ENCODE data around the gene PA2G4.
"Not testable (repeated sequence)": the region's sequence is repeated elsewhere in the genome, so short reads cannot be mapped to it uniquely, and the experiment has no call there.

The PA2G4 gene

DNA sequence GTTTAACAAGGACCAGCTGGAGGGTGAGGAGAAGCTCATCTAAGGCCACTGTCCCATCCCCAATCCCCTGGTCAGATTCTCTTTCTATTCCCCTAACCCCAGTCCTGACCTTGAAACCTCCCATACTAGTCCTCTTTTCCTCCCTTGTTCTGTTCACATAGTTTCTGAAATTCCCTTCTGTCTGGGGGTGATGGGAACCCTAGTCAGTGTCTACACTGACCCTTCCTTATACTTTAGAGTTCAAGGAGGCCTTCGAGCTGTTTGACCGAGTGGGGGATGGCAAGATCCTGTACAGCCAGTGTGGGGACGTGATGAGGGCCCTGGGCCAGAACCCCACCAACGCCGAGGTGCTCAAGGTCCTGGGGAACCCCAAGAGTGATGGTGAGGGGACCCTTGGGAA, 50.5 kb downstream of the PA2G4 start:
- no peaks in the 10 kb centered on the region for H3K27me3 ChIP-seq (replicated peaks; ENCODE audit: control insufficient read depth, insufficient read depth, low read length)
- peaks cover 4% of the 10 kb centered on the region for H3K36me3 ChIP-seq (ENCODE audit: control insufficient read depth, insufficient read depth, low read length)
- no peak for DNase-seq (ENCODE audit: extremely low read depth, insufficient read length)
- TF ChIP-seq, protein P1, sequence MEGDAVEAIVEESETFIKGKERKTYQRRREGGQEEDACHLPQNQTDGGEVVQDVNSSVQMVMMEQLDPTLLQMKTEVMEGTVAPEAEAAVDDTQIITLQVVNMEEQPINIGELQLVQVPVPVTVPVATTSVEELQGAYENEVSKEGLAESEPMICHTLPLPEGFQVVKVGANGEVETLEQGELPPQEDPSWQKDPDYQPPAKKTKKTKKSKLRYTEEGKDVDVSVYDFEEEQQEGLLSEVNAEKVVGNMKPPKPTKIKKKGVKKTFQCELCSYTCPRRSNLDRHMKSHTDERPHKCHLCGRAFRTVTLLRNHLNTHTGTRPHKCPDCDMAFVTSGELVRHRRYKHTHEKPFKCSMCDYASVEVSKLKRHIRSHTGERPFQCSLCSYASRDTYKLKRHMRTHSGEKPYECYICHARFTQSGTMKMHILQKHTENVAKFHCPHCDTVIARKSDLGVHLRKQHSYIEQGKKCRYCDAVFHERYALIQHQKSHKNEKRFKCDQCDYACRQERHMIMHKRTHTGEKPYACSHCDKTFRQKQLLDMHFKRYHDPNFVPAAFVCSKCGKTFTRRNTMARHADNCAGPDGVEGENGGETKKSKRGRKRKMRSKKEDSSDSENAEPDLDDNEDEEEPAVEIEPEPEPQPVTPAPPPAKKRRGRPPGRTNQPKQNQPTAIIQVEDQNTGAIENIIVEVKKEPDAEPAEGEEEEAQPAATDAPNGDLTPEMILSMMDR (IDR thresholded peaks at IDR 0.05; ENCODE audit: insufficient read depth, low read length, poor library complexity, severe bottlenecking): no peak
- no peak overlapping the region for H3K4me3 ChIP-seq (replicated peaks; ENCODE audit: low read depth, low read length)

DNA sequence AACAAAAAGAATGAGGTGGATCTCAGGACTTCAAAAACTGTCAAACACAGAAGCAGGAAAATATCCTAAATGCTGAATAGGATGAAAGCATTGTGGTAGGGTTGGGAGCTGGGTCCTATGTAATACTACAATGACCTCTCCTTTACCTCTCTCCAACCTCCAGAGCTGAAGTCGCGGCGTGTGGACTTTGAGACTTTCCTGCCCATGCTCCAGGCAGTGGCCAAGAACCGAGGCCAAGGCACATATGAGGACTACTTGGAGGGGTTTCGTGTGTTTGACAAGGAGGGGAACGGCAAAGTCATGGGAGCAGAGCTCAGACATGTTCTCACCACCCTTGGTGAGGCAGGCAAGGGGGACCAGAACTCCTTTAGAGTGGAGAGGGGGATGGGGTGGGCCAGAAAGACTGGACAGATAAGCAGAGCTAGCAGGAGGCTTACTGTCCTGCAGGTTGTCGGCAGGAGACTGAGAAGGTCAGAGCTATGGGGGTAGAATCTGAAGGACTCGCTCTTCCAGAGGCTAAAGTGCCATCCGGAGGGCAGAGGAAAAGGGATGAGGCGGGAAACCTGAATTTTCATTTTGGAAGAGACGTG, 51.0 kb downstream of the PA2G4 start:
- H3K27me3 ChIP-seq (replicated peaks; ENCODE audit: control insufficient read depth, insufficient read depth, low read length): no peaks in the 10 kb centered on the region
- H3K36me3 ChIP-seq (ENCODE audit: control insufficient read depth, insufficient read depth, low read length): peaks cover 10% of the 10 kb centered on the region
- TF ChIP-seq, protein P1 (IDR thresholded peaks at IDR 0.05; ENCODE audit: insufficient read depth, low read length, poor library complexity, severe bottlenecking): no peak
- no peak for DNase-seq (ENCODE audit: extremely low read depth, insufficient read length)
- no peak overlapping the region for H3K4me3 ChIP-seq (replicated peaks; ENCODE audit: low read depth, low read length)

- H3K36me3 ChIP-seq (ENCODE audit: control insufficient read depth, insufficient read depth, low read length): peaks cover 19% of the 10 kb centered on the region
- not testable (repeated sequence) for DNase-seq (ENCODE audit: extremely low read depth, insufficient read length); H3K27me3 ChIP-seq (replicated peaks; ENCODE audit: control insufficient read depth, insufficient read depth, low read length)
- H3K4me3 ChIP-seq (replicated peaks; ENCODE audit: low read depth, low read length): peak overlapping the region; percentile 63
These were observed 52.3 kb downstream of the PA2G4 start for GRCh38 chr12:56156464-56157200.

GRCh38 chr12:56157201-56158028, 53.1 kb downstream of the PA2G4 start:
- TF ChIP-seq, protein P1 (IDR thresholded peaks at IDR 0.05; ENCODE audit: insufficient read depth, low read length, poor library complexity, severe bottlenecking): peak; percentile 66
- peaks cover 26% of the 10 kb centered on the region for H3K36me3 ChIP-seq (ENCODE audit: control insufficient read depth, insufficient read depth, low read length)
- peak overlapping the region; percentile 63 for H3K4me3 ChIP-seq (replicated peaks; ENCODE audit: low read depth, low read length)
- H3K27me3 ChIP-seq (replicated peaks; ENCODE audit: control insufficient read depth, insufficient read depth, low read length): no peaks in the 10 kb centered on the region
- DNase-seq (ENCODE audit: extremely low read depth, insufficient read length): peak; percentile 80

DNA sequence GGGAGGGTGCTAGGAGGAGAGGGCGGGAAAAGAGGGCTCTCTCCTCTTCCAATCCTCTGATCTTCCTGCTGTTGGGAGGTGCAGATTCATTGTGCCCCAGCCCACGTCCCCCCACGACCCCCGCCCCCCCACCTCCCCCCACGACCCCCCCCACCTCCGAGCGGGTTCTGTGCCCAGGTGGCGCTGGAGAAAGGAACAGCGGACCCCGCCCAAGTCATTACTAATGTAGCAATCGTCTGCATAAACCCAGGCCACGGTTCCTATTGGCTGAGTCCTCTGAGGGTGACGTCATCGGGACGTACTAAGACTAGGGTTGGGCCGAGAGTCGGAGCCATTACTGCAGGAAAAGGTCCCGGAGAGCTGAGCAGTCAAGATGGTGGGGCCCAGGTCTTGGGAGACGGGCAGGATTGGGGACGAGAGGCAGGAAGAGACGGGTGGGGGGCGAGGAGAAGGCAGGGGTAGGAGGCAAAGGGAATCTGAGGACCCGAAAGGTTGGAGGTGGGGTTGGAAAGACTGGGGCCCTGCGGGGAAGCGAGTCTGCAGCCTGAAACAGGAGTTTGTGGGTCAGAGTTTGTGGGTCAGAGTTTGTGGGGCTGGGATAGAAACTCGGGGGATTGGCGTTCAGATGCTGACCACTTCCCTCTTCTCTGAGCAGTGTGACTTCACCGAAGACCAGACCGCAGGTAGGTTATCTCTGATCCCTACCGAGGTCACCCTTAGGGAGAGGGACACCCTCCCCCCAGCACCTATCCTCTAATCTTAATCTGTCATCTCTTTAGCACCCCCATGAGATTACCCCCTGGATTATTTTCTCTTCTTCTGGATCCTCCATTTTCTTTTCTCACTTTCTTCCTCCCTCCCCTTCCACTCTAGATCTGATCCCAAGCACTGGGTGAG, 53.9 kb downstream of the PA2G4 start, which contains the start of gene MYL6:
Gene MYL6, plus strand, starts transcription at position 331 of the 897 bp plus-strand sequence. Its CDS starts 43 bp downstream, at position 374.
- TF ChIP-seq, protein P1 (IDR thresholded peaks at IDR 0.05; ENCODE audit: insufficient read depth, low read length, poor library complexity, severe bottlenecking): no peak
- peak within 1 kb of the TSS; percentile 91 for H3K4me3 ChIP-seq (replicated peaks; ENCODE audit: low read depth, low read length)
- no peaks in the 10 kb centered on the region for H3K27me3 ChIP-seq (replicated peaks; ENCODE audit: control insufficient read depth, insufficient read depth, low read length)
- H3K36me3 ChIP-seq (ENCODE audit: control insufficient read depth, insufficient read depth, low read length): peaks cover 32% of the 10 kb centered on the region
- peak; percentile 81 for DNase-seq (ENCODE audit: extremely low read depth, insufficient read length)

Data from GM06990 (cell line).